Superior temporal gyrus (tissue), 1 donor: ENCODE results near the gene MAP3K5.

Source experiments
- DNase-seq: peaks from one replicate; pipeline ENCODE4 v3.0.0-alpha.2; 2016; ENCODE audit errors: extremely low spot score

MAP3K5 gene

GRCh38 chr6:136644597-136644952 is 147.7 kb downstream of the MAP3K5 start:
- DNase-seq = no peak

- DNase-seq = peak; percentile 80
Measured at GRCh38 chr6:136643850-136644596, 148.3 kb downstream of the MAP3K5 start.

GRCh38 chr6:136641873-136642465 is 150.3 kb downstream of the MAP3K5 start:
- DNase-seq = no peak

GRCh38 chr6:136641166-136641565 is 151.1 kb downstream of the MAP3K5 start:
- no peak for DNase-seq

GRCh38 chr6:136640132-136640915 is 152.0 kb downstream of the MAP3K5 start:
- DNase-seq = no peak

GRCh38 chr6:136639702-136640101 is 152.6 kb downstream of the MAP3K5 start:
- DNase-seq = no peak

- no peak for DNase-seq
Measured at GRCh38 chr6:136635615-136636014, 156.7 kb downstream of the MAP3K5 start.

GRCh38 chr6:136633355-136633754 is 158.9 kb downstream of the MAP3K5 start:
- DNase-seq = no peak

- DNase-seq = no peak
Measured at GRCh38 chr6:136628996-136629395, 163.3 kb downstream of the MAP3K5 start.

- DNase-seq = no peak
Measured at GRCh38 chr6:136627191-136627590, 165.1 kb downstream of the MAP3K5 start.

- no peak for DNase-seq
Measured at GRCh38 chr6:136625293-136625692, 167.0 kb downstream of the MAP3K5 start.

- no peak for DNase-seq
Measured at GRCh38 chr6:136624347-136624746, 167.9 kb downstream of the MAP3K5 start.

- no peak for DNase-seq
Measured at GRCh38 chr6:136618086-136618485, 174.2 kb downstream of the MAP3K5 start.

GRCh38 chr6:136616527-136616926 is 175.8 kb downstream of the MAP3K5 start:
- no peak for DNase-seq

- no peak for DNase-seq
Measured at GRCh38 chr6:136614994-136615393, 177.3 kb downstream of the MAP3K5 start.

- no peak for DNase-seq
Measured at GRCh38 chr6:136614350-136614749, 177.9 kb downstream of the MAP3K5 start.

- DNase-seq = no peak
Measured at GRCh38 chr6:136613477-136613876, 178.8 kb downstream of the MAP3K5 start.

GRCh38 chr6:136612666-136613389 is 179.4 kb downstream of the MAP3K5 start:
- DNase-seq = no peak

GRCh38 chr6:136611746-136612145 is 180.5 kb downstream of the MAP3K5 start:
- no peak for DNase-seq

GRCh38 chr6:136611133-136611532 is 181.1 kb downstream of the MAP3K5 start:
- DNase-seq = no peak

- DNase-seq = no peak
Measured at GRCh38 chr6:136609873-136610706, 182.2 kb downstream of the MAP3K5 start.
